RCC 7860 (cell line): ENCODE data around the gene WIZ.

Experiments used
- DNase-seq: peaks from one replicate; pipeline ENCODE4 v3.0.0-alpha.2; 2015; ENCODE audit warnings: low spot score
- FAIRE-seq: peaks from 2 replicates; lab custom pipeline; 2012; peaks lifted over from hg19 to GRCh38; lab: Jason Lieb, UNC

The WIZ gene

DNA sequence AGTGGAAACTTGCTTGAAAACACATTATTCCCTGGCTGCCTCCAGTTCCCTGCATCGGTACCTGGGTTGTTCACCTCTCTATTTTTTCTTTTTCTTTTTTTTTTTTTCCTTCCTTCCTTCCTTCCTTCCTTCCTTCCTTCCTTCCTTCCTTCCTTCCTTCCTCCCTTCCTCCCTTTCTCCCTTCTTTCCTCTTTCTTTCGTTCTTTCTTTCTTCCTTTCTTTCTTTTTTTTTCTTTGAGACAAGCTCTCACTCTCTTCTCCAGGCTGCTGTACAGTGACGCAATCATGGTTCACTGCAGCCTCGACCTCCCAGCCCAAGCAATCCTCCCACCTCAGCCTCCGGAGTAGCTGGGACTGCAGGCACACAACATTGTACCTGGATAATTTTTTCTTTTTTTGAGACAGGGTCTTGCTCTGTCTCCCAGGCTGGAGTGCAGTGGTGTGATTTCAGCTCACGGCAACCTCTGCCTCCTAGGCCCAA is 18.0 kb upstream of the WIZ start:
- DNase-seq (no peak), FAIRE-seq (no peak)

- FAIRE-seq: no peak
- peak; percentile 27 for DNase-seq
Observed at GRCh38 chr19:15466851-15467733, 17.3 kb upstream of the WIZ start.

GRCh38 chr19:15464394-15465385 is 14.9 kb upstream of the WIZ start, which contains the start of gene RASAL3:
Gene RASAL3, minus strand, starts transcription at chr19:15464544. Its CDS starts 186 bp downstream, at chr19:15464358.
- FAIRE-seq (no peak), DNase-seq (no peak)

DNA sequence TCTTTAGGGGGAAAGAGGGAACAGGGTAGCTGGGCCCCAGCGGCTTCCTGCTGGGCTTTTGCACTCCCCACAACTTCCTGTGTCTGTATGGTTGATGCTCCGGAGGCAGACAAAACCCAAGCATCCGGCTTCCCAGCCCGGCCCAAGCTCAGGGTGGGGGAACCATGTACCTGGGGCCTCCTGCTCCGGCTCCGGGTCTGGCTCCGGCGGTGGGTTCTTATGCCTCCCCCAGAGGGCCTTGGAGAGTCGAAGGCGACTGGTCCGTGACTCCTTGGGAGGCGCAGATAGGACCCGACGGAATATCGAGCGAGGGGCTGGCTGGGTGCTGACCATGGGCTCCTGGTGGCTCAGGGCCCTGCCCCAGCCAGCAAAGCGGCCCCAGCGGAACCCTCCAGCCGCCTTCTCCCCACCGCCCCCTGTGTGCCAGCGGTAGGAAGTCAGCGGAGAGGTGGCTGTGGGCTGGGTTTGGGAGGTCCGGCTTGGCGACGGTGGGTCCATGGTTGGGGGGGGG is 14.2 kb upstream of the WIZ start:
- FAIRE-seq (no peak), DNase-seq (no peak)

- no peak for FAIRE-seq
- DNase-seq: no peak
Observed at GRCh38 chr19:15461694-15462093, 11.9 kb upstream of the WIZ start.

- no peak for DNase-seq
- no peak for FAIRE-seq
Observed at GRCh38 chr19:15457701-15458484, 8.1 kb upstream of the WIZ start.

GRCh38 chr19:15456871-15457700 is 7.3 kb upstream of the WIZ start:
- no peak for DNase-seq
- FAIRE-seq: no peak

DNA sequence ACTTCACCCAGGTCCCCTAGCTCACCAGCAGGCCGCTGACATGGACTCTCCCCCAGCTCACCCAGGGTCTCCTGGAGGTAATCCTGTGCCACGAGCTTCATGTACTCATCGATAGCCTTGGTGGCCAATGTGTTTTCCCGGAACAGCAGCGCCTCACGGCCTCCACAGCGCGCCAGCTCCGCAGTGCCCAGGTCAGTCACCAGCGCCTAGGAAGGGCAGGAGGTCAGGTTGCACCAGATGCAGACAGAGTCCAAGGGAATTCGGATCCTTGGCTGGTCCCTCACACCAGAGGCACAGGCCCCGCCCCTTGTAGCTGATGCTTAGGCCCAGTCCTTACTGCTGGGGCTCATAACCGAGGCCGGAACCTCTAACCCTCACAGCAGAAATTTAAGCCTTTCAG is 6.7 kb upstream of the WIZ start:
- FAIRE-seq (no peak), DNase-seq (no peak)

GRCh38 chr19:15455996-15456395 is 6.2 kb upstream of the WIZ start:
- FAIRE-seq (no peak), DNase-seq (no peak)

DNA sequence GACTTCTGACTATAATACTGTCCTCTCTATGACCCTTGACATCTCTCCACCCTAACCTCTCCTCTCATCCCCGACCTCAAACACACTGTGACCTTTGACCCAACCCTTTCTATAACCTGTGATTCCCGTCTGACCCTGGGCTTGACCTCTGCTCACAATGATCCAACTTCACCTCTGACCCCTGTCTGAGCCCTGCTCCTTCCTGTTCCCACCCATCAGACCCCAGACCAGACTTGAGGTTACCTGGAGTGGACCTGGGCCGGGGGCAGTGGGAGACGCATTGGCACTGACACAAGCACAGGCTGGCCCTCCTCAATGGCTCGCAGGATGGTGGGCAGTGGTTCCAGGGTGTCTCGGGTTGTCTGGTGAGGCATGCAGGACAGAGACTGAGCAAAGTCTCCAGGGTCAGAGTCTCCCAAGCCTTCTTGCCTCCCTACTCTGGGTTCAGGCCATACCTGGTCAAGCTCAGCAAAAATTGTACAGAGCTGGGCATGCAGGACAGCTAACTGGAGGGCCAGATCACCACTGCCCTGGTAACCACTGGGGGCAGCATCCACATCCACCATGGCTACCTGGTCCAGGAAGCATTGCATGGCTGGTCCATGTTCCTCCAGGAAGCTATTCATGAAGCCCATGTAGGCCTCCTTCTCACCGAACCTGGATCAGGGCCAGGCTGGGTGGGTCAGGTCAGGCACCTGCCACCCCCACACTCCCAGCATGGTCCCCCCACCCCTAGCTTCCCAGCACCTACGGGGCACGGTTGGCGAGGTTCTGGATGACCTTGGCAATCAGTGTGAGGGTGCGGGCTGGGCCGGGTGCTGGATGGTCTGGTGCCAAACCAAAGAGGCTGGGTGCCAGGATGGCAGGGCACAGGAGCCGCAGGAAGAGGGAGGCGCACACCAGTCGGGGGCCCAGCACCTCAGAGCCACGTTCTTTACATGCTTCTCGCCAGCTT is 4.4 kb upstream of the WIZ start:
- no peak for DNase-seq
- no peak for FAIRE-seq

DNA sequence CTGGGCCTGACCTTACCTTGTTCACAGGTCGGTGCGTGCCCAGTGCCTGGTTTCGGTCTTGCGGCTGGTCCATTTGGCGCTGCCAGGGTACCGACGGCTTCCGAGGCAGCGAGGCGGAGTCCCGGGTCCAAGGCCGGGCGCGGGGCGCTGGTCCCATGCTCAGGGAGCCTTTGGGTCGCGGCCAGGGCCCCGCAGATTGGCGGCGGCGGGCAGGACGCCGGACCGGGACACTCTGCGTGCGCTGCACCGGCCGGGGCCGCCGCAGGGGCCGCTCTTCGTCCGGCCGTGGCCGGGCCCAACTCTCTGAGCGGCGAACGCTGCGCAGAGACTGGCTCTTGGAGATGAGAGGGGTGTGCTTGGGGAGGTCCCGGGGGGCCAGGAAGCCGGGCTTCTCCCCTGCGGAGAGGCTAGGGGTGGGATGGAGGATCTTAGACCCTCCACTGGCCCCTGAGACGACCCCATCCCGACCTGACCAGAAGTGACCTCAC is 3.4 kb upstream of the WIZ start:
- FAIRE-seq: no peak
- no peak for DNase-seq

DNA sequence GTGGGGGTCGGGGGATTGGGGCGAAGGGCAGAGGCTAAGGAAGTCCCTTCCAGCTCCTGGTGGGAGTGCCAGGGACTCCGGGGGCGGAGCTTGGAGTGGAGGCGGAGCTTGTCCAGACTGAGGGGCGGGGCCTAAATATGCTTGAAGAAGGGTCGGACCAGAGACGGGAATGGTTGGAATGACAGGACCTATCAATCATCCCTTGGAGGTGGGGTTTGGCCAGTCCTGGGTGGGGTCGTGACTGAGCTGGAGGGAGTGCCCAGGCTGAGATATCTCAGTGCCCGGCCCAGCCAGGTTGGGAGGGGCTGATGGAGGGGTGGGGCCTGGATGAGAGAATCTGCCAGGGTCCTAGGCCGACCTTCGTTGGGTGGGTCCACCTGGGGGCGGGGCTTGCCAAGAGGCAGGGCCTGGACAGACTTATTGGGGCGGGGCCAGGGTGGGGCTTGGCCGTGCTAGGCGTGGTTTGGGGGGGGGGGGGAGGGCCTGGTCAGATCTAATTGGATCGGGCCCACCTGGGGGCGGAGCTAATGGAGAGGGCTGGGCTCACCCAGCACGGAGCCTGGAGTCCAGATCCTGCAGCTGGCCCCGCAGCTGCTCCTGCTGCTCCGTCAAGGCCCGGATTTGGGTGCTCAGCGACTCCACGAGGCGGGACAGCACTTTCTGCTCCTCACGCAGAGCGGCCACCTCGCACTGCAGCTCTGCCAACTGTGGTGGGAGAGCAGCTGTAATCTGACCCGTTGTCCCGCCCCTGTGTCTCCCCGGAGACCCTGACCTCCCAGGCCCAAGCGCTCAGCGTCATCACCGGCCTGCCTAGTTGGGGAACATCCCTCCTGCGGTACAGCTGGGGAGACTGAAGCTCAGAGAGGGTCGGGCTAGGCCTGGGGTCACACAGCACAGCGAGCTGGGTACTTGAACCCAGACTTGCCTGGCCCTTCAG is 2.6 kb upstream of the WIZ start:
- FAIRE-seq (no peak), DNase-seq (no peak)

DNA sequence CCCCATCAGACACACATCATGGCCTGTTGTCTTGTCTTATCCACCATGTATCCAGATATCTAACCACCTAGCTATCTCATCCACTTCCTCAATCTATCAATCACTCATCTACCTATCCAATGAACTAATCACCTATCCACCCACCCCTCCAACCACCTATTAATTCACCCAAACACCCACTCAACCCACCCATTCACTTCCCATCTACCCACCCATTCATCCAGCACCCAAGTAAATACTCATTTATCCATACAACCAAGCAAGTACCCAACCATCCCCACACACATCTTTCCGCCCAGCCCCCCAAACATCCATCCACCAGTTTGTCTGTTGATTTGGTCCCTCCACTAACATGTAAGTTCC is 753 bp upstream of the WIZ start:
- DNase-seq: no peak
- FAIRE-seq: no peak

DNA sequence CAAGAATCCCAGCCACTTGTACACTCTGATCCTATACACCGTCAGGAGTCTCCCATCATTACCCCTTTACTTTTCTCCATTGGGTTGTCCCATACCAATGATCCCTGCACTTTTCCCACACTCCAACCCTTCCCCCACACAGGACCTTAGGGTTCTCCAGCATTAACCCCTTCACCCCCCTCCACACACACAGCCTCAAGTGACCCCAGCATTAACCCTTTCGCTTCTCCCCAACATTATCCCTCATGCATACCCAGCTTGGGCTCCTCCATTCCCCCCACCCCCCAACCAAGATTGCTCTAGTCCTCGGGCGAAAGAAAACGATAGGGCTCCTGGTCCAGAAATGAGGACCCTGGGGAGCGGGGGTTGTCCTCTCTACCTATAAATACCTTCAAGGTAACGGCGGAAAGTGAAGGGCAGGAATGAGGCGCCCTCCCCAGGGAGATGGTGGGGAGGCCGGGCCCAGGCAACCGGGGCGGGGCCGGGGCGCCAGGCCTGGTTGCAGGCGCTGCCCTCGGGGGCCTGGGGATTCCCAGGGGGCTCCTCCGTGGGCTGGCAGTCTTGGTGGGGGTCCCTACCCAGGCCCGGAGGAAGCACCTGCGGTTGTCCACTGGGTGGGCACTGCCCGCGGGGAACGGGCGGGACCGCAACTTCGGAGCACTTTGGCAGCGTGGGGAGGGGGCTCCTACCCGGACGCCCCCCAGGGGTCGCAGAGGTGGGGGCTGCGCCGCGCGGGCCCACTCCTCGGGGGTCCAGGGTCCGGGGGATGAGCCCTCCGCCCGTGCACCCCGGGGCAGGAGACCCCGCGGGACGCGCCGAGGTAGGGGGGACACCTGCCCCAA is 757 bp downstream of the WIZ start:
- DNase-seq (no peak), FAIRE-seq (no peak)

- FAIRE-seq (no peak), DNase-seq (no peak)
Observed at GRCh38 chr19:15448044-15448777, 1.5 kb downstream of the WIZ start.

- no peak for FAIRE-seq
Observed at GRCh38 chr19:15447057-15447456, 2.7 kb downstream of the WIZ start.

More at GRCh38 chr19:15447057-15447456, 2.7 kb downstream of the WIZ start:
- DNase-seq: no peak
